Tibial artery (tissue), 4 donors: ENCODE measurements around the gene MCTP2.
"Not testable (repeated sequence)": the region's sequence is repeated elsewhere in the genome, so short reads cannot be mapped to it uniquely, and the experiment has no call there.

Source experiments
- DNase-seq, 2 donors: peaks; one replicate each; pipeline ENCODE4 v3.0.0-alpha.2; 2019
- H3K27ac ChIP-seq, 2 donors: fragments of 200-600 bp; sonication (generic) in 1 of 2; 1 replicate in 1 of 2; 2 replicates in 1 of 2; pipeline ENCODE4 v1.5.1; 2018 to 2019; ENCODE audit warnings: mild to moderate bottlenecking in 1 of 2
- H3K27me3 ChIP-seq, 2 donors: fragments of 200-600 bp; sonication (generic) in 1 of 2; one replicate each; pipeline versions ENCODE4 v1.5.1 to v1.6.0; 2016 to 2019
- H3K36me3 ChIP-seq, 3 donors: fragments of 200-600 bp; sonication (generic) in 2 of 3; one replicate each; pipeline ENCODE4 v1.5.1; 2016 to 2019; ENCODE audit warnings: mild to moderate bottlenecking in 2 of 3
- H3K4me1 ChIP-seq, 4 donors: fragments of 200-600 bp; sonication (generic) in 2 of 4; 1 replicate in 3 of 4; 2 replicates in 1 of 4; pipeline ENCODE4 v1.5.1; 2016 to 2019
- H3K4me3 ChIP-seq, 2 donors: fragments of 200-600 bp; sonication (generic) in 1 of 2; 1 replicate in 1 of 2; 2 replicates in 1 of 2; pipeline ENCODE4 v1.5.1; 2018 to 2019; ENCODE audit warnings: mild to moderate bottlenecking in 2 of 2
- H3K9me3 ChIP-seq, 3 donors: fragments of 200-600 bp; sonication (generic) in 1 of 3; one replicate each; pipeline ENCODE4 v1.5.1; 2016 to 2019
- CTCF ChIP-seq, 2 experiments: fragments of 200-600 bp in 1 of 2; fragments of 450-650 bp in 1 of 2; IDR thresholded peaks; one replicate each; pipeline ENCODE4 v1.5.1; 2017 to 2019; ENCODE audit warnings: antibody characterized with exemption in 2 of 2, mild to moderate bottlenecking in 1 of 2, moderate library complexity in 1 of 2
- intact Hi-C: fragments of 100-400 bp; cut with DNase I; formaldehyde crosslinking; loops from one replicate; pipeline ENCODE4 v1.15.0; 2023; ENCODE audit warnings: low total_unique reads

The MCTP2 gene

GRCh38 chr15:94493176-94493575 is 261.8 kb downstream of the MCTP2 start:
- Histone ChIP-seq H3K4me3 (no peak overlapping the region), H3K4me1 (no peaks in the 10 kb centered on the region), H3K36me3 (no peaks in the 10 kb centered on the region), H3K27ac (no peak overlapping the region), H3K27me3 (no peaks in the 10 kb centered on the region), H3K9me3 (no peaks in the 10 kb centered on the region)
- intact Hi-C loops = no loop called here
- no peak for DNase-seq
- no peak for TF ChIP-seq CTCF (IDR thresholded peaks at IDR 0.05)

GRCh38 chr15:94493586-94493985 is 262.2 kb downstream of the MCTP2 start:
- H3K4me3 ChIP-seq, intact Hi-C loops, DNase-seq, H3K27ac ChIP-seq, H3K27me3 ChIP-seq, H3K36me3 ChIP-seq, H3K4me1 ChIP-seq, H3K9me3 ChIP-seq: not testable (repeated sequence)

GRCh38 chr15:94494732-94495131 is 263.4 kb downstream of the MCTP2 start:
- Histone ChIP-seq H3K9me3 (no peaks in the 10 kb centered on the region), H3K36me3 (no peaks in the 10 kb centered on the region), H3K27ac (no peak overlapping the region), H3K4me1 (no peaks in the 10 kb centered on the region), H3K4me3 (no peak overlapping the region), H3K27me3 (no peaks in the 10 kb centered on the region)
- TF ChIP-seq CTCF (IDR thresholded peaks at IDR 0.05) = no peak
- intact Hi-C loops = no loop called here
- DNase-seq = no peak

- H3K27me3 ChIP-seq = no peaks in the 10 kb centered on the region
- H3K27ac ChIP-seq = no peak overlapping the region
- no peaks in the 10 kb centered on the region for H3K36me3 ChIP-seq
- H3K4me3 ChIP-seq = no peak overlapping the region
- H3K4me1 ChIP-seq = no peaks in the 10 kb centered on the region
- intact Hi-C loops = no loop called here
- no peak for TF ChIP-seq CTCF (IDR thresholded peaks at IDR 0.05)
- no peak for DNase-seq
- no peaks in the 10 kb centered on the region for H3K9me3 ChIP-seq
Measured at GRCh38 chr15:94503293-94503692, 271.9 kb downstream of the MCTP2 start.

GRCh38 chr15:94509259-94509658 is 277.9 kb downstream of the MCTP2 start:
- Histone ChIP-seq H3K9me3 (no peaks in the 10 kb centered on the region), H3K4me3 (no peak overlapping the region), H3K27me3 (no peaks in the 10 kb centered on the region), H3K27ac (no peak overlapping the region), H3K4me1 (no peaks in the 10 kb centered on the region), H3K36me3 (no peaks in the 10 kb centered on the region)
- intact Hi-C loops = no loop called here
- no peak for TF ChIP-seq CTCF (IDR thresholded peaks at IDR 0.05)
- no peak for DNase-seq

GRCh38 chr15:94522125-94522524 is 290.8 kb downstream of the MCTP2 start:
- no peak for DNase-seq
- no peaks in the 10 kb centered on the region for H3K4me1 ChIP-seq
- intact Hi-C loops = no loop called here
- H3K36me3 ChIP-seq = no peaks in the 10 kb centered on the region
- H3K9me3 ChIP-seq = peaks cover 0 to 3% (median 0%) of the 10 kb centered on the region in 3 donors
- no peak overlapping the region for H3K4me3 ChIP-seq
- H3K27me3 ChIP-seq = no peaks in the 10 kb centered on the region
- no peak for TF ChIP-seq CTCF (IDR thresholded peaks at IDR 0.05)
- no peak overlapping the region for H3K27ac ChIP-seq
